WTC11 (cell line): ENCODE results near the gene SDK2. TPM values are rescaled to one million over a fixed set of nuclear protein-coding genes. Genes with fewer than 3 reads are reported as not detected.

Experiments used
- ATAC-seq: fragments of 200-7000 bp; cut with Tn5 transposase; 2 replicates; pipeline ENCODE4 v1.10.0; 2021; ENCODE audit warnings: mild to moderate bottlenecking, moderate library complexity
- CTCF ChIA-PET: fragments of 300-600 bp; sonication (Branson Sonifier 250); formaldehyde crosslinking; loops from one replicate; lab custom pipeline; 2021; ENCODE audit warnings: antibody characterized with exemption; lab: Charles Lee
- POLR2A ChIA-PET: fragments of 350-600 bp; sonication (Branson Sonifier 250); formaldehyde crosslinking; loops from one replicate; lab custom pipeline; 2021; ENCODE audit warnings: antibody characterized with exemption; lab: Charles Lee
- DNase-seq: peaks from one replicate; pipeline ENCODE4 v3.0.0; 2021; ENCODE audit warnings: low spot score
- H3K27ac Mint-ChIP-seq: 2 replicates; pipeline ENCODE4 v1.8.0; 2021; ENCODE audit warnings: mixed read lengths
- H3K27me3 Mint-ChIP-seq: 2 replicates; pipeline ENCODE4 v1.8.0; 2021; ENCODE audit warnings: low read depth, mild to moderate bottlenecking, moderate library complexity, mixed read lengths
- H3K36me3 Mint-ChIP-seq: 2 replicates; pipeline ENCODE4 v1.8.0; 2021; ENCODE audit warnings: mixed read lengths
- H3K4me1 Mint-ChIP-seq: 2 replicates; pipeline ENCODE4 v1.8.0; 2022; ENCODE audit warnings: mixed read lengths
- H3K4me3 Mint-ChIP-seq: 2 replicates; pipeline ENCODE4 v1.8.0; 2021; ENCODE audit warnings: mild to moderate bottlenecking, moderate library complexity, mixed read lengths
- H3K9me3 Mint-ChIP-seq: 2 replicates; pipeline ENCODE4 v1.8.0; 2021; ENCODE audit warnings: mixed read lengths
- CREB1 ChIP-seq: sonication (generic); formaldehyde crosslinking; IDR thresholded peaks from 2 replicates; pipeline ENCODE4 v1.8.0; 2023; ENCODE audit warnings: mild to moderate bottlenecking, missing genetic modification reagents
- EMX1 ChIP-seq: fragments of 250-450 bp; sonication (Bioruptor Pico); IDR thresholded peaks from 2 replicates; pipeline ENCODE4 v1.8.0; 2021; ENCODE audit warnings: mild to moderate bottlenecking
- GRHL2 ChIP-seq: fragments of 250-450 bp; sonication (Bioruptor Pico); IDR thresholded peaks from 2 replicates; pipeline ENCODE4 v1.8.0; 2022; ENCODE audit warnings: mild to moderate bottlenecking, moderate library complexity; ENCODE audit not compliant: insufficient replicate concordance, severe bottlenecking
- OVOL2 ChIP-seq: fragments of 250-450 bp; sonication (Bioruptor Pico); IDR thresholded peaks from 2 replicates; pipeline ENCODE4 v1.9.0; 2021; ENCODE audit warnings: mild to moderate bottlenecking, borderline replicate concordance
- TCF7 ChIP-seq: sonication (generic); formaldehyde crosslinking; IDR thresholded peaks from 2 replicates; pipeline ENCODE4 v1.8.0; 2022; ENCODE audit warnings: mild to moderate bottlenecking, low read depth, missing genetic modification reagents, moderate library complexity
- TEAD1 ChIP-seq: sonication (generic); formaldehyde crosslinking; IDR thresholded peaks from 2 replicates; pipeline ENCODE4 v1.8.0; 2022; ENCODE audit warnings: mild to moderate bottlenecking, missing genetic modification reagents
- total RNA-seq: library from RNA; stranded (reverse); gene quantifications from 3 replicates; pipeline ENCODE4 v1.2.3, GENCODE V29; 2021
- TF ChIP-seq, protein P1 (sequence below): sonication (generic); formaldehyde crosslinking; IDR thresholded peaks from 2 replicates; pipeline ENCODE4 v1.8.1; 2022; ENCODE audit warnings: mild to moderate bottlenecking, moderate library complexity, missing genetic modification reagents
- TF ChIP-seq, protein P2 (sequence below): sonication (generic); formaldehyde crosslinking; IDR thresholded peaks from 2 replicates; pipeline ENCODE4 v1.8.0; 2023; ENCODE audit warnings: missing genetic modification reagents
- TF ChIP-seq, protein P3 (sequence below): fragments of 250-450 bp; sonication (Bioruptor Pico); IDR thresholded peaks from 2 replicates; pipeline ENCODE4 v1.9.0; 2021; ENCODE audit warnings: mild to moderate bottlenecking
- TF ChIP-seq, protein P4 (sequence below): sonication (generic); formaldehyde crosslinking; IDR thresholded peaks from 2 replicates; pipeline ENCODE4 v1.8.0; 2023; ENCODE audit warnings: mild to moderate bottlenecking, missing genetic modification reagents
- TF ChIP-seq, protein P5 (sequence below): sonication (generic); formaldehyde crosslinking; IDR thresholded peaks from 2 replicates; pipeline ENCODE4 v1.8.1; 2023; ENCODE audit warnings: mild to moderate bottlenecking, missing genetic modification reagents, borderline replicate concordance

Gene SDK2
- total RNA-seq, 1 experiment from 2014 or later = 14.8 TPM

DNA sequence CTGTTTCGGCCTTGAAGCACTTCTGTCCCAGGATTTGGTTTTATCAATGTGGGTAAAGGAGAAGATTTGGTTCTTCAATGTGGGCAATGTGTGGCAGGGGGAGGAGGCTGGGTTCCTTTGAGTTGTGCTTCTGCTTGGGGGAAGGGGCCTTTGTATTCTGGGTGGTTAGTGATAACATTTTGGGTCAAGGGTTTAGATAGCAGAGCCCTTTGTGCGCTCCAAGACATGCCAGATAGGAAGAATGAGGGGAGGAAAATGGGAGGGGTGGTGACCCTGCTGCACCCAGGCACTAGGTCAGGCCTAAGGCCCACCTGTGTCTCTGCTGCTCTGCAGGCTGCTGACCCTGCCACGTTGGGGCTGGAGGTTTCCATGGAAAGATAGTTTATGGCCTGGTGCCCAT lies 292.5 kb downstream of the SDK2 start:
- Mint-ChIP-seq H3K4me3 (no peak overlapping the region), H3K27ac (no peak overlapping the region), H3K4me1 (peaks cover 18% of the 10 kb centered on the region), H3K9me3 (no peaks in the 10 kb centered on the region), H3K36me3 (no peaks in the 10 kb centered on the region), H3K27me3 (no peaks in the 10 kb centered on the region)
- TF ChIP-seq CREB1 (CRISPR knock-in tag) = no peak
- TF ChIP-seq TCF7 (CRISPR knock-in tag) = no peak
- TF ChIP-seq, protein P1, sequence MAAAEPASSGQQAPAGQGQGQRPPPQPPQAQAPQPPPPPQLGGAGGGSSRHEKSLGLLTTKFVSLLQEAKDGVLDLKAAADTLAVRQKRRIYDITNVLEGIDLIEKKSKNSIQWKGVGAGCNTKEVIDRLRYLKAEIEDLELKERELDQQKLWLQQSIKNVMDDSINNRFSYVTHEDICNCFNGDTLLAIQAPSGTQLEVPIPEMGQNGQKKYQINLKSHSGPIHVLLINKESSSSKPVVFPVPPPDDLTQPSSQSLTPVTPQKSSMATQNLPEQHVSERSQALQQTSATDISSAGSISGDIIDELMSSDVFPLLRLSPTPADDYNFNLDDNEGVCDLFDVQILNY (CRISPR knock-in tag) = no peak
- TF ChIP-seq, protein P2, sequence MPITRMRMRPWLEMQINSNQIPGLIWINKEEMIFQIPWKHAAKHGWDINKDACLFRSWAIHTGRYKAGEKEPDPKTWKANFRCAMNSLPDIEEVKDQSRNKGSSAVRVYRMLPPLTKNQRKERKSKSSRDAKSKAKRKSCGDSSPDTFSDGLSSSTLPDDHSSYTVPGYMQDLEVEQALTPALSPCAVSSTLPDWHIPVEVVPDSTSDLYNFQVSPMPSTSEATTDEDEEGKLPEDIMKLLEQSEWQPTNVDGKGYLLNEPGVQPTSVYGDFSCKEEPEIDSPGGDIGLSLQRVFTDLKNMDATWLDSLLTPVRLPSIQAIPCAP = no peak
- no peak for TF ChIP-seq TEAD1 (CRISPR knock-in tag)
- no peak for TF ChIP-seq EMX1 (CRISPR knock-in tag)
- TF ChIP-seq, protein P3, sequence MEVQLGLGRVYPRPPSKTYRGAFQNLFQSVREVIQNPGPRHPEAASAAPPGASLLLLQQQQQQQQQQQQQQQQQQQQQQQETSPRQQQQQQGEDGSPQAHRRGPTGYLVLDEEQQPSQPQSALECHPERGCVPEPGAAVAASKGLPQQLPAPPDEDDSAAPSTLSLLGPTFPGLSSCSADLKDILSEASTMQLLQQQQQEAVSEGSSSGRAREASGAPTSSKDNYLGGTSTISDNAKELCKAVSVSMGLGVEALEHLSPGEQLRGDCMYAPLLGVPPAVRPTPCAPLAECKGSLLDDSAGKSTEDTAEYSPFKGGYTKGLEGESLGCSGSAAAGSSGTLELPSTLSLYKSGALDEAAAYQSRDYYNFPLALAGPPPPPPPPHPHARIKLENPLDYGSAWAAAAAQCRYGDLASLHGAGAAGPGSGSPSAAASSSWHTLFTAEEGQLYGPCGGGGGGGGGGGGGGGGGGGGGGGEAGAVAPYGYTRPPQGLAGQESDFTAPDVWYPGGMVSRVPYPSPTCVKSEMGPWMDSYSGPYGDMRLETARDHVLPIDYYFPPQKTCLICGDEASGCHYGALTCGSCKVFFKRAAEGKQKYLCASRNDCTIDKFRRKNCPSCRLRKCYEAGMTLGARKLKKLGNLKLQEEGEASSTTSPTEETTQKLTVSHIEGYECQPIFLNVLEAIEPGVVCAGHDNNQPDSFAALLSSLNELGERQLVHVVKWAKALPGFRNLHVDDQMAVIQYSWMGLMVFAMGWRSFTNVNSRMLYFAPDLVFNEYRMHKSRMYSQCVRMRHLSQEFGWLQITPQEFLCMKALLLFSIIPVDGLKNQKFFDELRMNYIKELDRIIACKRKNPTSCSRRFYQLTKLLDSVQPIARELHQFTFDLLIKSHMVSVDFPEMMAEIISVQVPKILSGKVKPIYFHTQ = no peak
- TF ChIP-seq GRHL2 (CRISPR knock-in tag) = no peak
- ATAC-seq (no peak), DNase-seq (no peak)
- ChIA-PET CTCF (no interaction called here), POLR2A (no interaction called here)

DNA sequence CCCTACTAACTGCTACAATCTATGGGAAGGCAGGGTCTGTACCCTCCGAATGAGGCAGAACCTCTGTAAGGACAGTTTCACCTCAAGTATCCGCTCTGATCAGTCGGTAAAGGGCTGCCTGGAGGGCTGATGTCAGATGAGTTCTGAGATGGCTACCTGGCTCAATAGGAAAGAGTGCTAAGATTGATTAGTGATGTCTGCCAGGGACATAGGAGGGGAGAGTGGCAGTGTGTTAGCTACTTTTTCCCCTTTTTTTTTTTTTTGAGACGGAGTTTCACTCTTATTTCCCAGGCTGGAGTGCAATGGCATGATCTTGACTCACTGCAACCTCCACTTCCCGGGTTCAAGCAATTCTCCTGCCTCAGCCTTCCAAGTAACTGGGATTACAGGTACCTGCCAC lies 293.4 kb downstream of the SDK2 start:
- TF ChIP-seq OVOL2 (CRISPR knock-in tag) = no peak
- TF ChIP-seq, protein P4, sequence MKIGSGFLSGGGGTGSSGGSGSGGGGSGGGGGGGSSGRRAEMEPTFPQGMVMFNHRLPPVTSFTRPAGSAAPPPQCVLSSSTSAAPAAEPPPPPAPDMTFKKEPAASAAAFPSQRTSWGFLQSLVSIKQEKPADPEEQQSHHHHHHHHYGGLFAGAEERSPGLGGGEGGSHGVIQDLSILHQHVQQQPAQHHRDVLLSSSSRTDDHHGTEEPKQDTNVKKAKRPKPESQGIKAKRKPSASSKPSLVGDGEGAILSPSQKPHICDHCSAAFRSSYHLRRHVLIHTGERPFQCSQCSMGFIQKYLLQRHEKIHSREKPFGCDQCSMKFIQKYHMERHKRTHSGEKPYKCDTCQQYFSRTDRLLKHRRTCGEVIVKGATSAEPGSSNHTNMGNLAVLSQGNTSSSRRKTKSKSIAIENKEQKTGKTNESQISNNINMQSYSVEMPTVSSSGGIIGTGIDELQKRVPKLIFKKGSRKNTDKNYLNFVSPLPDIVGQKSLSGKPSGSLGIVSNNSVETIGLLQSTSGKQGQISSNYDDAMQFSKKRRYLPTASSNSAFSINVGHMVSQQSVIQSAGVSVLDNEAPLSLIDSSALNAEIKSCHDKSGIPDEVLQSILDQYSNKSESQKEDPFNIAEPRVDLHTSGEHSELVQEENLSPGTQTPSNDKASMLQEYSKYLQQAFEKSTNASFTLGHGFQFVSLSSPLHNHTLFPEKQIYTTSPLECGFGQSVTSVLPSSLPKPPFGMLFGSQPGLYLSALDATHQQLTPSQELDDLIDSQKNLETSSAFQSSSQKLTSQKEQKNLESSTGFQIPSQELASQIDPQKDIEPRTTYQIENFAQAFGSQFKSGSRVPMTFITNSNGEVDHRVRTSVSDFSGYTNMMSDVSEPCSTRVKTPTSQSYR (CRISPR knock-in tag) = no peak
- TF ChIP-seq GRHL2 (CRISPR knock-in tag) = no peak
- TF ChIP-seq, protein P5, sequence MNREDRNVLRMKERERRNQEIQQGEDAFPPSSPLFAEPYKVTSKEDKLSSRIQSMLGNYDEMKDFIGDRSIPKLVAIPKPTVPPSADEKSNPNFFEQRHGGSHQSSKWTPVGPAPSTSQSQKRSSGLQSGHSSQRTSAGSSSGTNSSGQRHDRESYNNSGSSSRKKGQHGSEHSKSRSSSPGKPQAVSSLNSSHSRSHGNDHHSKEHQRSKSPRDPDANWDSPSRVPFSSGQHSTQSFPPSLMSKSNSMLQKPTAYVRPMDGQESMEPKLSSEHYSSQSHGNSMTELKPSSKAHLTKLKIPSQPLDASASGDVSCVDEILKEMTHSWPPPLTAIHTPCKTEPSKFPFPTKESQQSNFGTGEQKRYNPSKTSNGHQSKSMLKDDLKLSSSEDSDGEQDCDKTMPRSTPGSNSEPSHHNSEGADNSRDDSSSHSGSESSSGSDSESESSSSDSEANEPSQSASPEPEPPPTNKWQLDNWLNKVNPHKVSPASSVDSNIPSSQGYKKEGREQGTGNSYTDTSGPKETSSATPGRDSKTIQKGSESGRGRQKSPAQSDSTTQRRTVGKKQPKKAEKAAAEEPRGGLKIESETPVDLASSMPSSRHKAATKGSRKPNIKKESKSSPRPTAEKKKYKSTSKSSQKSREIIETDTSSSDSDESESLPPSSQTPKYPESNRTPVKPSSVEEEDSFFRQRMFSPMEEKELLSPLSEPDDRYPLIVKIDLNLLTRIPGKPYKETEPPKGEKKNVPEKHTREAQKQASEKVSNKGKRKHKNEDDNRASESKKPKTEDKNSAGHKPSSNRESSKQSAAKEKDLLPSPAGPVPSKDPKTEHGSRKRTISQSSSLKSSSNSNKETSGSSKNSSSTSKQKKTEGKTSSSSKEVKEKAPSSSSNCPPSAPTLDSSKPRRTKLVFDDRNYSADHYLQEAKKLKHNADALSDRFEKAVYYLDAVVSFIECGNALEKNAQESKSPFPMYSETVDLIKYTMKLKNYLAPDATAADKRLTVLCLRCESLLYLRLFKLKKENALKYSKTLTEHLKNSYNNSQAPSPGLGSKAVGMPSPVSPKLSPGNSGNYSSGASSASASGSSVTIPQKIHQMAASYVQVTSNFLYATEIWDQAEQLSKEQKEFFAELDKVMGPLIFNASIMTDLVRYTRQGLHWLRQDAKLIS = no peak
- ATAC-seq (no peak), DNase-seq (no peak)
- H3K36me3 Mint-ChIP-seq = no peaks in the 10 kb centered on the region
- H3K4me1 Mint-ChIP-seq = peaks cover 22% of the 10 kb centered on the region
- ChIA-PET CTCF (no interaction called here), POLR2A (interaction anchor here (0.6 kb wide), 1 partner anchor 10 kb away, joined by 4 read pairs; no protein-coding TSS in a partner anchor)
- H3K27ac Mint-ChIP-seq = no peak overlapping the region
- no peaks in the 10 kb centered on the region for H3K27me3 Mint-ChIP-seq
- no peak overlapping the region for H3K4me3 Mint-ChIP-seq
- H3K9me3 Mint-ChIP-seq = no peaks in the 10 kb centered on the region
